ENCODE data around the gene TCERG1L. TPM values are rescaled to one million over a fixed set of nuclear protein-coding genes. Genes with fewer than 3 reads are reported as not detected.

The TCERG1L gene
- total RNA-seq, 1 experiment from 2014 or later: not detected

GRCh38 chr10:131158695-131159094 lies 152.8 kb downstream of the TCERG1L start:
- TF ChIP-seq REST (IDR thresholded peaks at IDR 0.05; ENCODE audit: insufficient read depth in 1 of 2, low read depth in 2 of 2, low read length in 1 of 2) (no peak), POLR2AphosphoS5 (IDR thresholded peaks at IDR 0.05; ENCODE audit: low read depth, low read length) (no peak), SIN3A (IDR thresholded peaks at IDR 0.05; ENCODE audit: borderline replicate concordance, insufficient read depth, low read depth, low read length) (no peak), TCF7L2 (IDR thresholded peaks at IDR 0.05; ENCODE audit: low read depth, low read length) (no peak), CTCF (IDR thresholded peaks at IDR 0.05) (no peak)
- ATAC-seq (no peak), DNase-seq (ENCODE audit: low read depth, low spot score) (no peak)
- Histone ChIP-seq H3K4me1 (ENCODE audit: control insufficient read depth, insufficient read depth, low read length) (no peaks in the 10 kb centered on the region), H3K4me3 (ENCODE audit: low read depth in 2 of 2, low read length in 2 of 2) (no peak overlapping the region), H3K9me3 (ENCODE audit: control insufficient read depth, insufficient read depth, low read depth, low read length) (no peaks in the 10 kb centered on the region), H3K27me3 (ENCODE audit: control insufficient read depth, insufficient read depth, low read length) (peaks cover 15% of the 10 kb centered on the region), H3K27ac (ENCODE audit: low read length) (no peak overlapping the region), H3K36me3 (ENCODE audit: control insufficient read depth, insufficient read depth, low read length) (no peaks in the 10 kb centered on the region)
- CTCF ChIA-PET: no interaction called here
- BruUV-seq (replicated peaks): no TSS peak
- in situ Hi-C loops (cut with HindIII; ENCODE audit: low pct_unique_long_range_greater_than_20kb, low sequenced_read_pairs): no loop called here
- intact Hi-C loops (cut with micrococcal nuclease; ENCODE audit: unreplicated experiment): no loop called here
- POLR2A ChIA-PET: no interaction called here

DNA sequence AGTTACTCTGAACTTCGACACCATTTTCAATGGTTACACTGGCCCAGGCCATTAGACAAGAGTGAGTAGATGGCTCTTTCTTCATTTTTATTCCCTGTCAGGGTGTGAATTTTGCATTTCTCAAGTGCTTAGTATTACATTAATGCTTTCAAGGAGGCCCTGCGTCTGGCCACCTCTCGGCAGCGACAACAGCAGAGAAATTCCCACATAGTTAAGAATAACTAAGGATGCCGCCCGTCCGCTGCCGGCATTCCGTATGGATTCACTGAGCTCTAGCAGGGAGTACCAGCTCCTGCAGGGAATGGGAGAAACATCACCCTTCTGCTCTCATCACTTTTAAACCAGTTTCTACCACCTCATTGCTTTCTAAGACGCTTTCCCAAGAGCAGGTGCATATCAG lies 153.6 kb downstream of the TCERG1L start:
- in situ Hi-C loops (cut with HindIII; ENCODE audit: low pct_unique_long_range_greater_than_20kb, low sequenced_read_pairs): no loop called here
- peaks cover 14% of the 10 kb centered on the region for H3K27me3 ChIP-seq (ENCODE audit: control insufficient read depth, insufficient read depth, low read length)
- no peak for DNase-seq (ENCODE audit: low read depth, low spot score)
- no peak overlapping the region for H3K27ac ChIP-seq (ENCODE audit: low read length)
- H3K9me3 ChIP-seq (ENCODE audit: control insufficient read depth, insufficient read depth, low read depth, low read length): no peaks in the 10 kb centered on the region
- no peak overlapping the region for H3K4me3 ChIP-seq (ENCODE audit: low read depth in 2 of 2, low read length in 2 of 2)
- TF ChIP-seq POLR2AphosphoS5 (IDR thresholded peaks at IDR 0.05; ENCODE audit: low read depth, low read length) (no peak), TCF7L2 (IDR thresholded peaks at IDR 0.05; ENCODE audit: low read depth, low read length) (no peak), SIN3A (IDR thresholded peaks at IDR 0.05; ENCODE audit: borderline replicate concordance, insufficient read depth, low read depth, low read length) (no peak), CTCF (IDR thresholded peaks at IDR 0.05) (no peak), REST (IDR thresholded peaks at IDR 0.05; ENCODE audit: insufficient read depth in 1 of 2, low read depth in 2 of 2, low read length in 1 of 2) (no peak)
- ChIA-PET CTCF (no interaction called here), POLR2A (no interaction called here)
- H3K36me3 ChIP-seq (ENCODE audit: control insufficient read depth, insufficient read depth, low read length): no peaks in the 10 kb centered on the region
- no peak for ATAC-seq
- H3K4me1 ChIP-seq (ENCODE audit: control insufficient read depth, insufficient read depth, low read length): no peaks in the 10 kb centered on the region
- intact Hi-C loops (cut with micrococcal nuclease; ENCODE audit: unreplicated experiment): no loop called here
- no TSS peak for BruUV-seq (replicated peaks)

Measured in Panc1 (cell line).